Astrocyte (in vitro differentiated cells and primary cell): ENCODE results near the gene CD48. TPM values are rescaled to one million over a fixed set of nuclear protein-coding genes. Genes with fewer than 3 reads are reported as not detected.

Experiments used
- DNase-seq: peaks from one replicate; pipeline ENCODE4 v3.0.0-alpha.2; 2010; ENCODE audit warnings: low read depth
- FAIRE-seq: peaks from 2 replicates; lab custom pipeline; 2011; peaks lifted over from hg19 to GRCh38; lab: Jason Lieb, UNC
- H2AFZ ChIP-seq: 2 replicates; pipeline ENCODE4 v1.6.0; 2012; ENCODE audit warnings: low read depth, low read length, inconsistent platforms
- H3K27ac ChIP-seq: 2 replicates; pipeline ENCODE4 v1.5.1; 2011; ENCODE audit warnings: low read depth, low read length, inconsistent platforms
- H3K27me3 ChIP-seq: 2 replicates; pipeline ENCODE4 v1.6.0; 2011; ENCODE audit warnings: low read length, inconsistent platforms; ENCODE audit not compliant: insufficient read depth
- H3K36me3 ChIP-seq: 2 replicates; pipeline ENCODE4 v1.5.1; 2011; ENCODE audit warnings: low read length, inconsistent platforms; ENCODE audit not compliant: insufficient read depth
- H3K4me1 ChIP-seq: 2 replicates; pipeline ENCODE4 v1.5.1; 2011; ENCODE audit warnings: low read length, inconsistent platforms; ENCODE audit not compliant: insufficient read depth
- H3K4me2 ChIP-seq: 2 replicates; pipeline ENCODE4 v1.6.0; 2012; ENCODE audit warnings: low read length, inconsistent platforms
- H3K4me3 ChIP-seq: 2 replicates; pipeline ENCODE4 v1.5.1; 2011; ENCODE audit warnings: low read depth, mild to moderate bottlenecking, low read length, inconsistent platforms; ENCODE audit not compliant: insufficient read depth
- H3K79me2 ChIP-seq: 2 replicates; pipeline ENCODE4 v1.6.0; 2012; ENCODE audit warnings: mild to moderate bottlenecking, low read length, inconsistent platforms; ENCODE audit not compliant: insufficient read depth
- H3K9ac ChIP-seq: 2 replicates; pipeline ENCODE4 v1.6.0; 2012; ENCODE audit warnings: mild to moderate bottlenecking, low read length, inconsistent platforms
- H3K9me3 ChIP-seq: 2 replicates; pipeline ENCODE4 v1.5.1; 2012; ENCODE audit warnings: low read depth, mild to moderate bottlenecking, low read length, inconsistent platforms; ENCODE audit not compliant: insufficient read depth
- H4K20me1 ChIP-seq: 2 replicates; pipeline ENCODE4 v1.6.0; 2012; ENCODE audit warnings: low read length, inconsistent platforms; ENCODE audit not compliant: insufficient read depth
- H3K27ac Mint-ChIP-seq: one replicate; pipeline ENCODE4 v1.8.0; 2021; ENCODE audit warnings: mild to moderate bottlenecking, mixed read lengths; ENCODE audit not compliant: unreplicated experiment
- H3K27me3 Mint-ChIP-seq: one replicate; pipeline ENCODE4 v1.8.0; 2021; ENCODE audit warnings: low read depth, mixed read lengths; ENCODE audit not compliant: unreplicated experiment
- H3K36me3 Mint-ChIP-seq: one replicate; pipeline ENCODE4 v1.8.0; 2021; ENCODE audit warnings: low read depth, mixed read lengths; ENCODE audit not compliant: unreplicated experiment
- H3K4me1 Mint-ChIP-seq: one replicate; pipeline ENCODE4 v1.8.0; 2021; ENCODE audit warnings: low read depth, mixed read lengths; ENCODE audit not compliant: unreplicated experiment
- H3K4me3 Mint-ChIP-seq: one replicate; pipeline ENCODE4 v1.8.0; 2021; ENCODE audit warnings: mild to moderate bottlenecking, moderate library complexity, mixed read lengths; ENCODE audit not compliant: unreplicated experiment
- H3K9me3 Mint-ChIP-seq: one replicate; pipeline ENCODE4 v1.8.0; 2021; ENCODE audit warnings: mild to moderate bottlenecking, mixed read lengths; ENCODE audit not compliant: unreplicated experiment
- EZH2 ChIP-seq: IDR thresholded peaks from 2 replicates; pipeline ENCODE4 v1.6.1; 2012; ENCODE audit warnings: mild to moderate bottlenecking, low read length, inconsistent platforms; ENCODE audit not compliant: insufficient read depth
- total RNA-seq: library from RNA; stranded (reverse); gene quantifications from 2 replicates; pipeline ENCODE4 v1.2.1, GENCODE V29; 2021
- TF ChIP-seq, protein P1 (sequence below): IDR thresholded peaks from 2 replicates; pipeline ENCODE4 v1.5.1; 2011; ENCODE audit warnings: low read depth, mild to moderate bottlenecking, inconsistent platforms, low read length, moderate library complexity; ENCODE audit not compliant: insufficient read depth

CD48 gene
- total RNA-seq, 1 donor from 2014 or later, result not detected

GRCh38 chr1:160710517-160711252, 937 bp downstream of the CD48 start:
- Histone ChIP-seq H3K36me3 (no peaks in the 10 kb centered on the region), H3K9ac (no peak overlapping the region), H4K20me1 (no peaks in the 10 kb centered on the region), H3K4me3 (no peak overlapping the region), H3K4me2 (no peak overlapping the region), H3K4me1 (no peaks in the 10 kb centered on the region), H2AFZ (no peak overlapping the region), H3K27ac (no peak overlapping the region), H3K79me2 (no peaks in the 10 kb centered on the region), H3K9me3 (no peaks in the 10 kb centered on the region), H3K27me3 (no peaks in the 10 kb centered on the region)
- TF ChIP-seq, protein P1, sequence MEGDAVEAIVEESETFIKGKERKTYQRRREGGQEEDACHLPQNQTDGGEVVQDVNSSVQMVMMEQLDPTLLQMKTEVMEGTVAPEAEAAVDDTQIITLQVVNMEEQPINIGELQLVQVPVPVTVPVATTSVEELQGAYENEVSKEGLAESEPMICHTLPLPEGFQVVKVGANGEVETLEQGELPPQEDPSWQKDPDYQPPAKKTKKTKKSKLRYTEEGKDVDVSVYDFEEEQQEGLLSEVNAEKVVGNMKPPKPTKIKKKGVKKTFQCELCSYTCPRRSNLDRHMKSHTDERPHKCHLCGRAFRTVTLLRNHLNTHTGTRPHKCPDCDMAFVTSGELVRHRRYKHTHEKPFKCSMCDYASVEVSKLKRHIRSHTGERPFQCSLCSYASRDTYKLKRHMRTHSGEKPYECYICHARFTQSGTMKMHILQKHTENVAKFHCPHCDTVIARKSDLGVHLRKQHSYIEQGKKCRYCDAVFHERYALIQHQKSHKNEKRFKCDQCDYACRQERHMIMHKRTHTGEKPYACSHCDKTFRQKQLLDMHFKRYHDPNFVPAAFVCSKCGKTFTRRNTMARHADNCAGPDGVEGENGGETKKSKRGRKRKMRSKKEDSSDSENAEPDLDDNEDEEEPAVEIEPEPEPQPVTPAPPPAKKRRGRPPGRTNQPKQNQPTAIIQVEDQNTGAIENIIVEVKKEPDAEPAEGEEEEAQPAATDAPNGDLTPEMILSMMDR, result no peak
- Mint-ChIP-seq H3K4me3 (no peak overlapping the region), H3K36me3 (no peaks in the 10 kb centered on the region), H3K4me1 (no peaks in the 10 kb centered on the region), H3K27me3 (peaks cover 7% of the 10 kb centered on the region), H3K9me3 (no peaks in the 10 kb centered on the region), H3K27ac (no peak overlapping the region)
- DNase-seq (no peak), FAIRE-seq (no peak)

DNA sequence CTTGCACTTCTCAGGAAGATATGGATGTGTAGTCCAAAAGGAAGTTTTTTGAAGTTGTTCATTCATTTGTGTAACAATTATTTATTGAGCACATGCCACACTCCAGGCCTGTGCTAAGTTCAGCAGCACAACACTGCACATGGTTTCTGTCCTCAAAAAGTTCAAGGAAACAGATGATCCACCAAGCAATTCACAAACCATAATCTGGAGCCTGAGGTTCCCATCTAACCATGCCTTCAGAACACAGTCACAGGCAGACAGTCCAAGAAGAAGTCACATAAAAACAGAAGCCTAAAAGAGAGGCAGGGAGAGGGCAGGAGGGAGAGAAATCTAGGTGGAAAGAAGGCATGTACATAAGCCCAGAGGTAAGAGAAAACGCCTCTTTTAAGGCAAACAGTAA, 1.9 kb downstream of the CD48 start:
- Mint-ChIP-seq H3K27ac (no peak overlapping the region), H3K36me3 (no peaks in the 10 kb centered on the region), H3K4me3 (no peak overlapping the region), H3K4me1 (no peaks in the 10 kb centered on the region), H3K9me3 (no peaks in the 10 kb centered on the region), H3K27me3 (peaks cover 7% of the 10 kb centered on the region)
- Histone ChIP-seq H3K9ac (no peak overlapping the region), H3K36me3 (no peaks in the 10 kb centered on the region), H3K27ac (no peak overlapping the region), H3K4me1 (no peaks in the 10 kb centered on the region), H3K27me3 (no peaks in the 10 kb centered on the region), H4K20me1 (no peaks in the 10 kb centered on the region), H3K9me3 (no peaks in the 10 kb centered on the region), H3K4me2 (no peak overlapping the region), H3K4me3 (no peak overlapping the region), H3K79me2 (no peaks in the 10 kb centered on the region), H2AFZ (no peak overlapping the region)
- DNase-seq (no peak), FAIRE-seq (no peak)
- TF ChIP-seq EZH2, result no peak
- TF ChIP-seq, protein P1, result no peak

DNA sequence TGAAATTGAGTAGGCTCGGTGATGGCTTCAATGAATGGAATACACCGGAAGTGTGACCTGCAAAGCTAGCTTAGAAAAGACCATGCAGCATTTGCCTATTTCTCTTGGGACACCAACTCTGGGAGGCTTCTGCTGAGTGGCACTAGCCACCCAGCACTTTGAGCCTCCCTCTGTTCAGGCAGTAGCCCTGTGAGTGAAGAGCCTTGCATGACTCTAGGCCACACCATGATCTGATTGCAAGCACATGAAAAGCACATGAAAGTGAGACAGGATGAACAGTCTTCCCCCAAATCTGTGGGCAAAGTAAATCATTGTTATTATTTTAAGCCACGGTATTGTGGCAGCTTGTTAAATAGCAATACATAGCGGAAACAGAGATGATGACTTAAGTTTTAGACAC, 2.8 kb downstream of the CD48 start:
- Mint-ChIP-seq H3K27ac (no peak overlapping the region), H3K4me1 (no peaks in the 10 kb centered on the region), H3K36me3 (no peaks in the 10 kb centered on the region), H3K4me3 (no peak overlapping the region), H3K9me3 (no peaks in the 10 kb centered on the region), H3K27me3 (peaks cover 8% of the 10 kb centered on the region)
- H3K9me3 ChIP-seq, result no peaks in the 10 kb centered on the region
- no peak for DNase-seq
- H3K4me2 ChIP-seq, result no peak overlapping the region
- no peaks in the 10 kb centered on the region for H3K27me3 ChIP-seq
- H4K20me1 ChIP-seq, result no peaks in the 10 kb centered on the region
- H2AFZ ChIP-seq, result no peak overlapping the region
- H3K4me3 ChIP-seq, result no peak overlapping the region
- no peaks in the 10 kb centered on the region for H3K36me3 ChIP-seq
- H3K4me1 ChIP-seq, result no peaks in the 10 kb centered on the region
- H3K79me2 ChIP-seq, result no peaks in the 10 kb centered on the region
- no peak overlapping the region for H3K9ac ChIP-seq
- no peak overlapping the region for H3K27ac ChIP-seq
- no peak for TF ChIP-seq EZH2
- TF ChIP-seq, protein P1, result no peak
- no peak for FAIRE-seq
